ENCODE measurements around the gene USP12. TPM values are rescaled to one million over a fixed set of nuclear protein-coding genes. Genes with fewer than 3 reads are reported as not detected.

The USP12 gene
- total and polyA plus RNA-seq, 2 donors from 2014 or later = 15.0 to 27.5 TPM

GRCh38 chr13:27135023-27135422 is 36.6 kb downstream of the USP12 start:
- H3K9me3 ChIP-seq (ENCODE audit: control insufficient read depth in 2 of 3, insufficient read depth in 1 of 3, low read length in 3 of 3) = no peaks in the 10 kb centered on the region
- DNase-seq (no peak), FAIRE-seq (no peak)
- TF ChIP-seq CTCF (IDR thresholded peaks at IDR 0.05; ENCODE audit: borderline replicate concordance, extremely low read depth, insufficient read depth) = no peak
- peaks cover 0 to 7% (median 0%) of the 10 kb centered on the region in 3 donors for H3K4me1 ChIP-seq (ENCODE audit: control insufficient read depth in 2 of 3, insufficient read depth in 2 of 3, low read depth in 1 of 3, low read length in 3 of 3)
- intact Hi-C loops (cut with DNase I) = no loop called here
- H3K27ac ChIP-seq (ENCODE audit: low read depth in 2 of 2, low read length in 2 of 2) = no peak overlapping the region
- H3K27me3 ChIP-seq (ENCODE audit: control insufficient read depth, insufficient read depth, low read length) = no peaks in the 10 kb centered on the region
- no peaks in the 10 kb centered on the region for H3K36me3 ChIP-seq (ENCODE audit: control insufficient read depth in 2 of 3, insufficient read depth in 3 of 3, low read length in 3 of 3)
- H3K9ac ChIP-seq (ENCODE audit: low read length in 3 of 3) = no peak overlapping the region
- H3K4me3 ChIP-seq (ENCODE audit: low read length in 3 of 3) = no peak overlapping the region

- Histone ChIP-seq H3K4me1 (ENCODE audit: control insufficient read depth in 2 of 3, insufficient read depth in 2 of 3, low read depth in 1 of 3, low read length in 3 of 3) (peaks cover 0 to 7% (median 2%) of the 10 kb centered on the region in 3 donors), H3K36me3 (ENCODE audit: control insufficient read depth in 2 of 3, insufficient read depth in 3 of 3, low read length in 3 of 3) (no peaks in the 10 kb centered on the region), H3K27ac (ENCODE audit: low read depth in 2 of 2, low read length in 2 of 2) (no peak overlapping the region), H3K9ac (ENCODE audit: low read length in 3 of 3) (no peak overlapping the region), H3K9me3 (ENCODE audit: control insufficient read depth in 2 of 3, insufficient read depth in 1 of 3, low read length in 3 of 3) (no peaks in the 10 kb centered on the region), H3K27me3 (ENCODE audit: control insufficient read depth, insufficient read depth, low read length) (no peaks in the 10 kb centered on the region), H3K4me3 (ENCODE audit: low read length in 3 of 3) (no peak overlapping the region)
- FAIRE-seq (no peak), DNase-seq (no peak)
- intact Hi-C loops (cut with DNase I) = no loop called here
- TF ChIP-seq CTCF (IDR thresholded peaks at IDR 0.05; ENCODE audit: borderline replicate concordance, extremely low read depth, insufficient read depth) = no peak
These were observed 37.7 kb downstream of the USP12 start for GRCh38 chr13:27133889-27134288.

- Histone ChIP-seq H3K27ac (ENCODE audit: low read depth in 2 of 2, low read length in 2 of 2) (no peak overlapping the region), H3K4me3 (ENCODE audit: low read length in 3 of 3) (no peak overlapping the region), H3K9ac (ENCODE audit: low read length in 3 of 3) (no peak overlapping the region), H3K27me3 (ENCODE audit: control insufficient read depth, insufficient read depth, low read length) (no peaks in the 10 kb centered on the region), H3K36me3 (ENCODE audit: control insufficient read depth in 2 of 3, insufficient read depth in 3 of 3, low read length in 3 of 3) (no peaks in the 10 kb centered on the region), H3K9me3 (ENCODE audit: control insufficient read depth in 2 of 3, insufficient read depth in 1 of 3, low read length in 3 of 3) (no peaks in the 10 kb centered on the region), H3K4me1 (ENCODE audit: control insufficient read depth in 2 of 3, insufficient read depth in 2 of 3, low read depth in 1 of 3, low read length in 3 of 3) (peaks cover 0 to 5% (median 4%) of the 10 kb centered on the region in 3 donors)
- no peak for TF ChIP-seq CTCF (IDR thresholded peaks at IDR 0.05; ENCODE audit: borderline replicate concordance, extremely low read depth, insufficient read depth)
- intact Hi-C loops (cut with DNase I) = no loop called here
- FAIRE-seq (no peak), DNase-seq (no peak)
These were observed 39.1 kb downstream of the USP12 start for GRCh38 chr13:27132538-27132937.

GRCh38 chr13:27131906-27132305 is 39.7 kb downstream of the USP12 start:
- FAIRE-seq = no peak
- TF ChIP-seq CTCF (IDR thresholded peaks at IDR 0.05; ENCODE audit: borderline replicate concordance, extremely low read depth, insufficient read depth) = no peak

More at GRCh38 chr13:27131906-27132305, 39.7 kb downstream of the USP12 start:
- DNase-seq = no peak
- intact Hi-C loops (cut with DNase I) = no loop called here
- Histone ChIP-seq H3K27ac (ENCODE audit: low read depth in 2 of 2, low read length in 2 of 2) (no peak overlapping the region), H3K4me3 (ENCODE audit: low read length in 3 of 3) (no peak overlapping the region), H3K36me3 (ENCODE audit: control insufficient read depth in 2 of 3, insufficient read depth in 3 of 3, low read length in 3 of 3) (no peaks in the 10 kb centered on the region), H3K4me1 (ENCODE audit: control insufficient read depth in 2 of 3, insufficient read depth in 2 of 3, low read depth in 1 of 3, low read length in 3 of 3) (peaks cover 0 to 5% (median 4%) of the 10 kb centered on the region in 3 donors), H3K9ac (ENCODE audit: low read length in 3 of 3) (no peak overlapping the region), H3K9me3 (ENCODE audit: control insufficient read depth in 2 of 3, insufficient read depth in 1 of 3, low read length in 3 of 3) (no peaks in the 10 kb centered on the region), H3K27me3 (ENCODE audit: control insufficient read depth, insufficient read depth, low read length) (no peaks in the 10 kb centered on the region)
